ENCODE results near the gene LPCAT3. TPM values are rescaled to one million over a fixed set of nuclear protein-coding genes. Genes with fewer than 3 reads are reported as not detected.

LPCAT3 gene
- total RNA-seq, 1 experiment from 2014 or later: 19.2 TPM

DNA sequence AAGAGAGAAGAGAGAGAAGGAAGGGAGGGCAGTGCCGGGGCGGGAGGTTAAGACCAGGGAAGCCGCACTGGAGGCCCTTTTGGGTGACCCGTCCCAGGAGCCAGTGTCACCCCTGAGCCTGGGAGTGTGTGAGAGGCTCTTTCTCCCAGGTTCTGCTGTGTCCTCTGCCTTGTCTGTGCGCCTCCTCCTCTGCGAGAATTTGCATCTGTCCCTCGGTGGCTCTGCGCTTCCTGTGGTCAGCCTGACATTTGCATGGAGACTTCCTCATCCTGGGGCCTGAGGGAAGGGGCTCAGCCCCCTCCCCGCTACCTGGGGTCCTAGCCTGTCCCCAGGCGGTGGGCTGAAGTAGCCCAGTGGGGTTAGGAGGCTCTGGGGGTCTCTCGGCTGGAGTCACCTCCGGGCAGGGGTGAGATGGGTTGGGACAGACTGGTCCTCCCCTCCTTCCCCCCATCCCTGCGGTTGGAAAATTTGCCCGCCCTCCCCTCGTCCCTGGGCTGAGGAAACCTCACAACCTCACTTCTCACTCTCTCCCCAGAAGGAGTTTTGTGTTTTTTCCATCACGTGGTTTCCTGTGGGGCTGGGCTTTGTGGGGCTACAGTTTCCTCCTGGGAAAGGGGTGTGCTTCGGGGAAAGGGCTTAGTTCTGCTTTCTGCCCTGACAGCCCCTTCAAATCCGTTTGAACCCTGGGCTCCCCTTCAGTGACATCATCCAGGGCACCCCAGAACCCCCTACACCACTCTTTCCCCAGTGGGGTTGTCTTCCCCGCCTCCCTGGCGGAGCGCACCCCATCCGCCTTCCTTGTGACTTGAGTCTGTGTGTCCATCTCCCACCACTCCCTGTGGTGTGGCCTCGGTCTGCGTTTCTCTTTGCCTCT is 64.6 kb downstream of the LPCAT3 start:
- Histone ChIP-seq H3K36me3 (no peaks in the 10 kb centered on the region), H3K4me3 (no peak overlapping the region), H3K9me3 (replicated peaks) (no peaks in the 10 kb centered on the region), H3K4me1 (replicated peaks) (0 out of 2 replicates have a peak, but pooled peaks cover 4% of the 10 kb centered on the region), H3K27me3 (replicated peaks) (no peaks in the 10 kb centered on the region), H3K27ac (no peak overlapping the region)
- no peak for DNase-seq (ENCODE audit: low read depth in 1 of 2, low spot score in 2 of 2)

GRCh38 chr12:6952863-6953441 is 65.3 kb downstream of the LPCAT3 start:
- H3K27me3 ChIP-seq (replicated peaks): no peaks in the 10 kb centered on the region
- DNase-seq (ENCODE audit: low read depth in 1 of 2, low spot score in 2 of 2): no peak
- no peak overlapping the region for H3K27ac ChIP-seq
- H3K4me1 ChIP-seq (replicated peaks): 0 out of 2 replicates have a peak, but pooled peaks cover 4% of the 10 kb centered on the region
- H3K9me3 ChIP-seq (replicated peaks): no peaks in the 10 kb centered on the region
- H3K4me3 ChIP-seq: no peak overlapping the region
- no peaks in the 10 kb centered on the region for H3K36me3 ChIP-seq

DNA sequence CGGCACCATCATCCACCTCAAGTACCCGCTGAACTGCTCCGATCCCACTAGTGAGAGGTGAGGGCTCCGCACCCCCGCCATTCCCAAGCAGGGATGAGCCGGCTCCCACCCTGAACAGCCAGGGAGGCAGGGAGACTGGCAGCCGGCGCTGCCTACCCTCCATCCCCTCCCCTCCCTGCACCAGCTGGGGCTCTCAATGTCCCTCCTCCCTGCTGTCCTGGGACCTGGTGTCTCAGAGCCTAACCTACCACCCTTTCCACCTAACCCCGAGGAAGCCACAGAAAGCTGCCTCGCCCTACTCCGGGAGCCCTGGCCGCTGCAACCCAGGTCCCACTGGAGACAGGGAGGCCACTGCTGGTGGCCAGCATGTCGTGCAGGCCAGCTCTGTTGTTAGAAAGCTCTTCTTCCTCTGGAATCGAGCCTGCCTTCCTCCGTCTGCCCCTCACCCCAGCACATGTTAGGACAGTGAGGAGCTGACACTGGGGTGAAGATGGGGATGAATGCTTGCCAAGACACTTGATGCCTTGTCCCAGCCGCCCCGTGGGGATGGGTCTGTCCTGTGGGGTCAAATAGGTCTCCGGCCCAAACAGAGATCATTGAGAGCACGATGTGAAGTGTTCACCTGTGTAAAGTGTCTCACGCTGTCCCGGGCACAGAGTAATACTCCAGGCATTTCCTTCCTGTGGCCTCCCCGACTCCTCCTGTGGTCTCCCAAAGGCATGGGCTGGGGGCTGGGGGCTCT is 66.0 kb downstream of the LPCAT3 start:
- Histone ChIP-seq H3K27me3 (replicated peaks) (no peaks in the 10 kb centered on the region), H3K27ac (no peak overlapping the region), H3K36me3 (no peaks in the 10 kb centered on the region), H3K4me3 (no peak overlapping the region), H3K4me1 (replicated peaks) (0 out of 2 replicates have a peak, but pooled peaks cover 4% of the 10 kb centered on the region), H3K9me3 (replicated peaks) (no peaks in the 10 kb centered on the region)
- DNase-seq (ENCODE audit: low read depth in 1 of 2, low spot score in 2 of 2): no peak

DNA sequence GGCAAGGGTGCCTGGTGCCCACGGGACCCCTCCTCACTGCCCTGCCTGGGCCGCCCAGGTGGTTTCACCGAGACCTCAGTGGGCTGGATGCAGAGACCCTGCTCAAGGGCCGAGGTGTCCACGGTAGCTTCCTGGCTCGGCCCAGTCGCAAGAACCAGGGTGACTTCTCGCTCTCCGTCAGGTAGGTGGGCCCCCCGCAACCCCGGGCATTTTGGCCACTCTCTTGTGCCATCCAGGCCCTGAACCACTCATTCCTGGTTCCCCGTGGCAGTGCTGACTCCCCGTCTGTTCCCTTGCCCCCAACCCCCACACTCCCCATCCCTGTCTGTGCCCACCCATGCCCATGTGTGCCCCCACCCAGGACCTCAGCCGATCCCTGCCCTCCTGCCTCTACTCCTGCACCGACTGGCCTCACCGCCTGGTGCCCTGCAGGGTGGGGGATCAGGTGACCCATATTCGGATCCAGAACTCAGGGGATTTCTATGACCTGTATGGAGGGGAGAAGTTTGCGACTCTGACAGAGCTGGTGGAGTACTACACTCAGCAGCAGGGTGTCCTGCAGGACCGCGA is 66.6 kb downstream of the LPCAT3 start:
- no peak for DNase-seq (ENCODE audit: low read depth in 1 of 2, low spot score in 2 of 2)
- H3K27me3 ChIP-seq (replicated peaks): no peaks in the 10 kb centered on the region
- H3K9me3 ChIP-seq (replicated peaks): no peaks in the 10 kb centered on the region
- H3K36me3 ChIP-seq: peaks cover 3% of the 10 kb centered on the region
- H3K27ac ChIP-seq: no peak overlapping the region
- H3K4me3 ChIP-seq: no peak overlapping the region
- H3K4me1 ChIP-seq (replicated peaks): 0 out of 2 replicates have a peak, but pooled peaks cover 4% of the 10 kb centered on the region

DNA sequence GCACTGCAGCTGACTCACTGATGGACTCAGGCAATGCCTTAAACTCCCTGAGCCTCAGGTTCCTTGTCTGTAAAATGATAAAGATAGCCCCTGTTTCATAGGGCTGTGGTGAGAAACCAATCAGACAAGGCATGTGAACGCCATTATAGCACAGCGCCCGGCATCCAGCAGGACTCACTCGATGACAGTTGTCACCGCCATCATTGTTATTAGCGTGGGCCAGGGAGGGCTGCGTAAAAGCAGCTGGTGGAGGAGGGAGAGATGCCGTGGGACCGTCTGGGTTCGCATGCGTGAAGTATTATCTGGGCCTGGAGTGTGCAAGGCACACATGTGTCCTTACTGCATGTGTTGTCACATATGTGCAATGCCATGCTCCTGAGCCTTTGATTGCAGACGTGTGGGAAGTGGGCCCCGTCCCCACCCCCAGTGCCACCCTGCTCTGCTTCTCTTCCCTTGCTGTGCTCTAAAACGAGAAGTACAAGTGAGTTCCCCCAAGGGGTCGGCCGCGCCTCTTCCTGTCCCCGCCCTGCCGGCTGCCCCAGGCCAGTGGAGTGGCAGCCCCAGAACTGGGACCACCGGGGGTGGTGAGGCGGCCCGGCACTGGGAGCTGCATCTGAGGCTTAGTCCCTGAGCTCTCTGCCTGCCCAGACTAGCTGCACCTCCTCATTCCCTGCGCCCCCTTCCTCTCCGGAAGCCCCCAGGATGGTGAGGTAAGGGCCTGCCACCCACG is 67.3 kb downstream of the LPCAT3 start, which contains the start of gene PTPN6:
Gene PTPN6 (plus strand): TSS at position 546 of the 730 bp plus-strand sequence. CDS start 157 bp downstream, at position 703.
- Histone ChIP-seq H3K27ac (no peak within 1 kb of the TSS), H3K9me3 (replicated peaks) (no peaks in the 10 kb centered on the region), H3K36me3 (peaks cover 10% of the 10 kb centered on the region), H3K27me3 (replicated peaks) (no peaks in the 10 kb centered on the region), H3K4me3 (no peak within 1 kb of the TSS), H3K4me1 (replicated peaks) (0 out of 2 replicates have a peak, but pooled peaks cover 4% of the 10 kb centered on the region)
- DNase-seq (ENCODE audit: low read depth in 1 of 2, low spot score in 2 of 2): no peak

- H3K27ac ChIP-seq: no peak overlapping the region
- H3K4me3 ChIP-seq: no peak overlapping the region
- H3K36me3 ChIP-seq: peaks cover 15% of the 10 kb centered on the region
- H3K27me3 ChIP-seq (replicated peaks): no peaks in the 10 kb centered on the region
- no peak for DNase-seq (ENCODE audit: low read depth in 1 of 2, low spot score in 2 of 2)
- peaks cover 7% of the 10 kb centered on the region for H3K4me1 ChIP-seq (replicated peaks)
- no peaks in the 10 kb centered on the region for H3K9me3 ChIP-seq (replicated peaks)
Observed at GRCh38 chr12:6950401-6950801, 67.9 kb downstream of the LPCAT3 start.

DNA sequence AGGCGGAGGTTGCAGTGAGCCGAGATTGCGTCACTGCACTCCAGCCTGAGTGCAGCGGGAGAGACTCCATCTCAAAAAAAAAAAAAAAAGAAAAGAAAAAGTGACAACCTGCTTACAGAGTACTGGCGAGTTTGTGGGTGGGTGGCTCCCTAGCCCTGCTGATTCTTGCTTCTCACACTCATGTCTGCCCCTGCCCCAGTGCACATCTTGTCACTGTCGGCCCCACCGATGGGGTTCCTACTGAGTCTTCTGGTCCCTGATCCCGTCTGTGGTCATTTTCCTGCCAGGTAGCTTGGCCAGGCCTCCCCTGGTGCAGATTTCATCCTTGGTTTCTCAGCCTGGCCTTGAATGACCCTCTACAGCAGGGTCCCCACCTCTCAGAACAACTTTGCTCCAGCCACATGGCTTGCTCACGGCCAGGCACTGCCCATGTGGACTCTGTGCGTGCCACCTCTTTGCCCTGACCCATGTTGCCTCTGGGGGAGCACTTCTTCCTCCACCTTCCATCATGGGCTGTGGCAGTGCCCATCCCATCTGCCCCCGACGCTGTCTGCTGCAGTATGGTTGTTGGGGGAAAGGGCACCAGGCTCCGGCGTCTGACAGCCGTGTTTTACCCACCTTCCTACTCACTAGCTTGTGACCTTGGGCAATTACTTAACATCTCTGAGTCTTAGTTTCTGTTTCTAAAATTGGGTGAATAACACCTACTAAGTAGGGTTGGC is 69.2 kb downstream of the LPCAT3 start:
- no peaks in the 10 kb centered on the region for H3K9me3 ChIP-seq (replicated peaks)

DNA sequence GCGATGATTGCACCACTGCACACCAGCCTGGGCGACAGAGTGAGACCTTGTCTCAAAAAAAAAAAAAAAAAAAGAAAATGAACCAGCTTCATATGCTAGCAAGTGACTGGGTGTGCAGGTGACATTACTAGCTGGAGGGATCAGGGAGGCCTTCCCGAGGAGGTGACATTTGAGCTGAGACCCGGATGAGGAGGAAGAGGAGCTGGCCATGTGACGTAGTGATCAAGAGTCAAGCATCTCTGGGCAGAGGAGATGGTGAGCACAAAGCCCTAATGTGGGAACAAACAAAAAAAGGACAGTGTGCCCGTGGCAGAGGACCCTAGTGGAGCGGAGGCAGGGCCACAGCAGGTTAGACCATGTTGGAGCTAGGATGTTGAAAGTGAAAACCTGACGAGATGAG is 70.7 kb downstream of the LPCAT3 start:
- no peaks in the 10 kb centered on the region; the same call in 1 of the 2 replicates for H3K27me3 ChIP-seq (replicated peaks)
- no peak for DNase-seq (ENCODE audit: low read depth in 1 of 2, low spot score in 2 of 2)
- H3K36me3 ChIP-seq: peaks cover 26% of the 10 kb centered on the region
- no peak overlapping the region for H3K4me3 ChIP-seq
- H3K27ac ChIP-seq: no peak overlapping the region
- H3K4me1 ChIP-seq (replicated peaks): peaks cover 28% of the 10 kb centered on the region
- no peaks in the 10 kb centered on the region for H3K9me3 ChIP-seq (replicated peaks)

More for the DNA sequence above, 69.2 kb downstream of the LPCAT3 start:
- Histone ChIP-seq H3K4me1 (replicated peaks) (peaks cover 17% of the 10 kb centered on the region), H3K27ac (no peak overlapping the region), H3K27me3 (replicated peaks) (no peaks in the 10 kb centered on the region), H3K36me3 (peaks cover 23% of the 10 kb centered on the region), H3K4me3 (no peak overlapping the region)
- no peak for DNase-seq (ENCODE audit: low read depth in 1 of 2, low spot score in 2 of 2)

- no peak overlapping the region for H3K4me3 ChIP-seq
- H3K36me3 ChIP-seq: peaks cover 30% of the 10 kb centered on the region
- no peak overlapping the region for H3K27ac ChIP-seq
- no peaks in the 10 kb centered on the region for H3K9me3 ChIP-seq (replicated peaks)
- H3K27me3 ChIP-seq (replicated peaks): no peaks in the 10 kb centered on the region; the same call in 1 of the 2 replicates
- H3K4me1 ChIP-seq (replicated peaks): peaks cover 27% of the 10 kb centered on the region
- no peak for DNase-seq (ENCODE audit: low read depth in 1 of 2, low spot score in 2 of 2)
Observed at GRCh38 chr12:6946920-6947374, 71.3 kb downstream of the LPCAT3 start.

DNA sequence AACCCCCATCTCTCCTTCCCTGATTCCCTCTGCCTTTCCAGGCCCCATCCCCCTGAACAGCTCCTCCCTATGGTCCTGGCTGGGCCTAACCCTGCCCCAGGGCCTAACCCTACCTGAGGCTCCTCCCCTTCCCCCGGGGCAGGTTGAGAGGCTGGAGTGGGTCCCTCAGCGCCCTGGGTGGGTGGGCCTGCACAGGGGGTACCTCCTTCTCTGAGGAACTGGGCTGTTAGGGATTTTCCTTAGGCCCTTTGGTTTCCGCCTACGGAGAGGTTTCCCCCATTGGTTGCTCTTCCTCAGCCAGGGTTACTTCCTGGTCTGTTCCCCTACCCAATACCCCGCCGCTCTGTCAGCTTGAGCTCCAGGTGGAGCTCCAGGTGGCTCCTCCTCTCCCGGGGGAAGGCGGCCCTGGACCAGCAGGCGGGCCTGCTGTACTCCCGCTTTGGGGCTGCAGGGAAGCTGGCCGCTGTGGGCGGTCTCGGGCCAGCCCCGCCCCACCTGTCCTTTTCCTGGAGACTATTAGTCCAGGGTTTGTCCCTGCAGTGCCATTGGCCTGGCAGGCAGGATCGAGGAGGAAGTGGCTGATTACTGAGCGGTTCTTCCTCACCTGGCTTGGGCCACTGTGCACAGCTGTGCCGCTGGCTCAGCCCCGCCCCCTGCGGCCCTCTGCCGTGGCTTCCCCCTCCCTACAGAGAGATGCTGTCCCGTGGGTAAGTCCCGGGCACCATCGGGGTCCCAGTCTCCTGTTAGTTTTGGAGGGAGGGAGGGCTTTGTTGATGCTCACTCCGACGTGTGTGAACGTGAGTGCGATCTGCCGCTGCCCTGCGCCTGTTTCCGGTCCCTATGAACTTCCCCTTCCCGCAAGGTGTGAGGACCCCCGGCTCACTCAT is 72.0 kb downstream of the LPCAT3 start:
- no peak for DNase-seq (ENCODE audit: low read depth in 1 of 2, low spot score in 2 of 2)
- H3K9me3 ChIP-seq (replicated peaks): no peaks in the 10 kb centered on the region
- no peaks in the 10 kb centered on the region; the same call in 1 of the 2 replicates for H3K27me3 ChIP-seq (replicated peaks)
- H3K4me3 ChIP-seq: no peak overlapping the region
- H3K4me1 ChIP-seq (replicated peaks): peaks cover 27% of the 10 kb centered on the region
- H3K36me3 ChIP-seq: peaks cover 36% of the 10 kb centered on the region
- H3K27ac ChIP-seq: no peak overlapping the region

GRCh38 chr12:6945613-6946012 is 72.7 kb downstream of the LPCAT3 start:
- Histone ChIP-seq H3K4me3 (no peak overlapping the region), H3K27ac (no peak overlapping the region)

More at GRCh38 chr12:6945613-6946012, 72.7 kb downstream of the LPCAT3 start:
- H3K36me3 ChIP-seq: peaks cover 42% of the 10 kb centered on the region
- H3K27me3 ChIP-seq (replicated peaks): no peaks in the 10 kb centered on the region; the same call in 1 of the 2 replicates
- DNase-seq (ENCODE audit: low read depth in 1 of 2, low spot score in 2 of 2): no peak
- peaks cover 27% of the 10 kb centered on the region for H3K4me1 ChIP-seq (replicated peaks)
- H3K9me3 ChIP-seq (replicated peaks): no peaks in the 10 kb centered on the region

Data from SJSA1 (cell line).